NT2/D1 (cell line): ENCODE measurements around the gene SNAI3.

Source experiments
- SUZ12 ChIP-seq: IDR thresholded peaks from 2 replicates; pipeline ENCODE4 v1.6.1; 2011; ENCODE audit not compliant: insufficient read length, insufficient read depth; ENCODE audit errors: extremely low read depth
- ZNF274 ChIP-seq: IDR thresholded peaks from 2 replicates; pipeline ENCODE4 v1.6.1; 2011; ENCODE audit warnings: mild to moderate bottlenecking, low read depth, low read length

DNA sequence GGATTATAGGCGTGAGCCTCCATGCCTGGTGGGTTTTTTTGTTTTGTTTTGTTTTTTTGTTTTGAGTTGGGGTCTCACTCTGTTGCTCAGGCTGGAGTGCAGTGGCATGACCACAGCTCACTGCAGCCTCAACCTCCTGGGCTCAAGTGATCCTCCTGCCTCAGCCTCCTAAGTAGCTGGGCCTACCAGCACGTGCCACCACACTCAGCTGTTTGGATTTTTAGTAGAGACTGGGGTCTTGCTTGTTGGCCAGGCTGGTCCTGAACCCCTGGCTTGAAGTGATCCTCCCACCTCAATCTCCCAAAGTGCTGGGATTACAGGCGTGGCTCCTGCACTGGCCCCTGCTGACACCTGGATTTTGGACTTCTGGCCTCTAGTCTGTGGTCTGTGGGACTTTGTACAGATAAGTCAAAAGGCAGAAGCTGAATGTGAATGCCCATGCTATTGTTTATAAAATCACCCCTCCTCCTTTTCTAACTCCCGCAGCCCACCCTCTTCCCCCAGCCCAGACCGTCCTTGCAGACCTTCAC, 5.7 kb downstream of the SNAI3 start:
- TF ChIP-seq ZNF274 (no peak), SUZ12 (no peak)
